ENCODE data around the gene DPEP1. TPM values are rescaled to one million over a fixed set of nuclear protein-coding genes. Genes with fewer than 3 reads are reported as not detected.

DPEP1 gene
- total and polyA plus RNA-seq, 4 donors: 0.14 to 0.83 (median 0.45) TPM

DNA sequence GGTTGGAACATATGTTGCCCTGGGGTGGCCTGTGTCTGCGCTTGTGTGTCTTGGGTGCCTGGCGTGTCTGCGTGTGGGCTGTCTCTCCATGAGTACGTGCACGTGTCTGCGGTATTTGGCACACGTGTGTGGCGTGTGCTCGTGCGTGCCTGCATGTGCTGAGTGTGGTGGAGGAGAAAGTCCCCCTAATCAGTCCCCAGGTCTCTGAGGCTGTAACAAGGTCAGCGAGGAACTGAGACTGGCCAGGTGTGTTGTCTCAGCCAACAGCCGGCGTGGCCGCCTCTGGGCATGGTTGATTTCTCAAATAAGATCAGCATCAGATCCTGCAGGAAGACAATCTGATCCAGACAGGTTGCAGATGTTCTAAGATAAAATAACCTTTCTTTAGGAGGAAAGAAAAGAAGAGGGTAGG is 41.4 kb upstream of the DPEP1 start:
- no peaks in the 10 kb centered on the region for H3K9me3 ChIP-seq (ENCODE audit: control insufficient read depth in 4 of 4, low read length in 3 of 4)
- no peak for TF ChIP-seq HNF4A (conservative IDR thresholded peaks at IDR 0.05)
- peaks cover 0 to 3% (median 0%) of the 10 kb centered on the region in 4 donors for H3K27me3 ChIP-seq (ENCODE audit: control insufficient read depth in 4 of 4, insufficient read depth in 4 of 4, low read length in 3 of 4)
- no peak overlapping the region for H3K27ac ChIP-seq (ENCODE audit: low read depth in 1 of 2, low read length in 2 of 2)
- H3K4me1 ChIP-seq (ENCODE audit: control insufficient read depth in 4 of 4, insufficient read depth in 4 of 4, low read length in 3 of 4): peaks cover 6 to 19% (median 15%) of the 10 kb centered on the region in 4 donors
- no peaks in the 10 kb centered on the region for H3K36me3 ChIP-seq (ENCODE audit: control insufficient read depth in 4 of 4, insufficient read depth in 3 of 4, low read depth in 1 of 4, low read length in 3 of 4)
- DNase-seq (ENCODE audit: low spot score): no peak
- 81% methylated on average over 14 of the region's 14 CpGs for WGBS
- no peak overlapping the region for H3K9ac ChIP-seq (ENCODE audit: low read depth in 1 of 2, low read length in 2 of 2)
- H3K4me3 ChIP-seq (ENCODE audit: low read depth in 1 of 3, low read length in 3 of 3): no peak overlapping the region

DNA sequence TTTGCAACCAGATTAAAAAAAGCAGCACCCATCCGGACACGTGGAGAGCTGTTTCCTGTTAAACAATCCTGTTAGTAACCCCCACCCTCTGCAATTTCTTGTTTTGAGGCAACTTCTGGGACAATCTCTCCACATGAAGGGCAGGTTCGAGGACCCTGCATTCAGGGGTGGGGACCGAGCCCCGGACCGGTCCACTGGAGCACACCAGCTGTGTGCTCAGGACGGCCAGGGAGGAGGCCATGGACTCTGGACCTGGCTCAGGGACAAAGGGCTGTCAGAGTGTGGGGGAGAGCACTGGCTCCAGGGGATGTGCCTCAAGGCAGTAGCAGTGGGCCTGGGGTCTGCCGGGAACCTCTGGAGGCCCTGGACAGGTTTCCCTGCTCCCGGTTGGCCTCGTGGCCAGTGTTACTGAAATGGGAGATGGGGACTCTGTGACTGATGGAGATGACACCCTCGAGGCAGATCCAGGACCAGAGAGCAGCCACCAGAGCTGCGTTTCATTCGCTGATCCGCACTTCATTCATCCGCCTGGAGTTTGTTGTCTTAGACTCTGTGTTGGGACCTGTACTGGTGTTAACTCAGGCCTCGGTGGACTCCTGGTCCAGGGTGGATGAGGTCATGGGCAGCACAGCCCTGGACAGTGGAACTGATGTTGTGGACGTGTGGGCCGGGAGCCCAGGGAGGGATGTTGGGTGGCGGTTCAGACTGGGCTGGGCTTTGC is 40.8 kb upstream of the DPEP1 start:
- Histone ChIP-seq H3K9ac (ENCODE audit: low read depth in 1 of 2, low read length in 2 of 2) (no peak overlapping the region), H3K4me1 (ENCODE audit: control insufficient read depth in 4 of 4, insufficient read depth in 4 of 4, low read length in 3 of 4) (peaks cover 6 to 19% (median 15%) of the 10 kb centered on the region in 4 donors), H3K27me3 (ENCODE audit: control insufficient read depth in 4 of 4, insufficient read depth in 4 of 4, low read length in 3 of 4) (peaks cover 0 to 3% (median 0%) of the 10 kb centered on the region in 4 donors), H3K4me3 (ENCODE audit: low read depth in 1 of 3, low read length in 3 of 3) (no peak overlapping the region), H3K27ac (ENCODE audit: low read depth in 1 of 2, low read length in 2 of 2) (no peak overlapping the region), H3K9me3 (ENCODE audit: control insufficient read depth in 4 of 4, low read length in 3 of 4) (no peaks in the 10 kb centered on the region), H3K36me3 (ENCODE audit: control insufficient read depth in 4 of 4, insufficient read depth in 3 of 4, low read depth in 1 of 4, low read length in 3 of 4) (no peaks in the 10 kb centered on the region)
- 65% methylated on average over 19 of the region's 19 CpGs for WGBS
- no peak for DNase-seq (ENCODE audit: low spot score)
- peak; percentile 79 to 83 for TF ChIP-seq HNF4A (conservative IDR thresholded peaks at IDR 0.05)
- TF ChIP-seq, protein P1, sequence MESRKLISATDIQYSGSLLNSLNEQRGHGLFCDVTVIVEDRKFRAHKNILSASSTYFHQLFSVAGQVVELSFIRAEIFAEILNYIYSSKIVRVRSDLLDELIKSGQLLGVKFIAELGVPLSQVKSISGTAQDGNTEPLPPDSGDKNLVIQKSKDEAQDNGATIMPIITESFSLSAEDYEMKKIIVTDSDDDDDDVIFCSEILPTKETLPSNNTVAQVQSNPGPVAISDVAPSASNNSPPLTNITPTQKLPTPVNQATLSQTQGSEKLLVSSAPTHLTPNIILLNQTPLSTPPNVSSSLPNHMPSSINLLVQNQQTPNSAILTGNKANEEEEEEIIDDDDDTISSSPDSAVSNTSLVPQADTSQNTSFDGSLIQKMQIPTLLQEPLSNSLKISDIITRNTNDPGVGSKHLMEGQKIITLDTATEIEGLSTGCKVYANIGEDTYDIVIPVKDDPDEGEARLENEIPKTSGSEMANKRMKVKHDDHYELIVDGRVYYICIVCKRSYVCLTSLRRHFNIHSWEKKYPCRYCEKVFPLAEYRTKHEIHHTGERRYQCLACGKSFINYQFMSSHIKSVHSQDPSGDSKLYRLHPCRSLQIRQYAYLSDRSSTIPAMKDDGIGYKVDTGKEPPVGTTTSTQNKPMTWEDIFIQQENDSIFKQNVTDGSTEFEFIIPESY (IDR thresholded peaks at IDR 0.05): no peak
- TF ChIP-seq YY1 (IDR thresholded peaks at IDR 0.05): no peak
- no peak for TF ChIP-seq TAF1 (conservative IDR thresholded peaks at IDR 0.05)
- TF ChIP-seq RXRA (IDR thresholded peaks at IDR 0.05): no peak
- peak; percentile 56 for TF ChIP-seq HNF4G (IDR thresholded peaks at IDR 0.05)
- TF ChIP-seq, protein P2, sequence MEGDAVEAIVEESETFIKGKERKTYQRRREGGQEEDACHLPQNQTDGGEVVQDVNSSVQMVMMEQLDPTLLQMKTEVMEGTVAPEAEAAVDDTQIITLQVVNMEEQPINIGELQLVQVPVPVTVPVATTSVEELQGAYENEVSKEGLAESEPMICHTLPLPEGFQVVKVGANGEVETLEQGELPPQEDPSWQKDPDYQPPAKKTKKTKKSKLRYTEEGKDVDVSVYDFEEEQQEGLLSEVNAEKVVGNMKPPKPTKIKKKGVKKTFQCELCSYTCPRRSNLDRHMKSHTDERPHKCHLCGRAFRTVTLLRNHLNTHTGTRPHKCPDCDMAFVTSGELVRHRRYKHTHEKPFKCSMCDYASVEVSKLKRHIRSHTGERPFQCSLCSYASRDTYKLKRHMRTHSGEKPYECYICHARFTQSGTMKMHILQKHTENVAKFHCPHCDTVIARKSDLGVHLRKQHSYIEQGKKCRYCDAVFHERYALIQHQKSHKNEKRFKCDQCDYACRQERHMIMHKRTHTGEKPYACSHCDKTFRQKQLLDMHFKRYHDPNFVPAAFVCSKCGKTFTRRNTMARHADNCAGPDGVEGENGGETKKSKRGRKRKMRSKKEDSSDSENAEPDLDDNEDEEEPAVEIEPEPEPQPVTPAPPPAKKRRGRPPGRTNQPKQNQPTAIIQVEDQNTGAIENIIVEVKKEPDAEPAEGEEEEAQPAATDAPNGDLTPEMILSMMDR (IDR thresholded peaks at IDR 0.05; ENCODE audit: low read depth, low read length, missing input control): no peak
- no peak for TF ChIP-seq JUND (IDR thresholded peaks at IDR 0.05)
- TF ChIP-seq RAD21 (IDR thresholded peaks at IDR 0.05): no peak
- no peak for TF ChIP-seq GABPA (IDR thresholded peaks at IDR 0.05 in 1 of 2, conservative IDR thresholded peaks at IDR 0.05 in 1 of 2)
- TF ChIP-seq SP1 (IDR thresholded peaks at IDR 0.05): peak; percentile 33
- no peak for TF ChIP-seq FOXA1 (IDR thresholded peaks at IDR 0.05)

DNA sequence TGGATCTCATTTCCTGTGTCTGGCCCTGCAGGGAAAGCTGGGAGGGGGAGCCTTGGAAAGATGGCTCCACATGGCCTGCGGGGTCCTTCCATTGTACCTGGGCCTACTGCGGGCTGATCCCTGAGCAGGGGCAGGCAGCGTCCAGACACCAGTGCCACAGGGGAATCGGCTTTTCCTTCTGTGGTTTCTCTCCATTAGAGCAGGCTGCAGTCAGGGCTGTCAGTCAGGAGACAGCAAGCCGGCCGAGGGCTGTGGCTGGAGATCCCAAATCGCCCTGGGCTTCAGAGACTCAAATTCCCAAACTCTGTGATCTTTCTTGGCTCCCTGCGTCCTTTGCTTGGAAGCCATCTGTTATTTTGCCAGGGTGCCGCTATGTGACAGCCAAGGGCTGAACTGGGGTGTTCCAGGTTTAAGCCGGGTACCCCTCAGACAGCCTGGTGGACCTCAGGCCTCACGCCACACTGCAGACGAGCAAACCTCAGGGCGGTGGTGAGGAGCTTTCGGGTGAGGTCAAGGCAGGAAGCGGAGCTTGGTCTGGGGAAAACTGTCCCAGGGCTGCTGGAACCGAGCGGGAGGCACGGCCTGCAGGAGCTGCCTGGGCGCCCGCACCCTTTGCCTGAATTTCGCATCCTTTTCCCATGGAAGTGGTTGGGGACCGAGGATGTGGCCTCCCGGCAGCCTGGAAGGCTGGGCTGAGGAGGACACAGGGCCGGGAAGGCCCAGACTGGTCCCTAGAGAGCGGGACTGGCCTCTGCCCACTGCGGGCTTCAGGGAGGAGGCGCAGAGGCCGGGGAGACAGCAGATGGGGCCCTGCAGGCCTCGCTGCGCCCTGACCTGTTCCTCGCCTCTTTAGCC is 39.4 kb upstream of the DPEP1 start:
- H3K9me3 ChIP-seq (ENCODE audit: control insufficient read depth in 4 of 4, low read length in 3 of 4): no peaks in the 10 kb centered on the region
- no peak for DNase-seq (ENCODE audit: low spot score)
- H3K27ac ChIP-seq (ENCODE audit: low read depth in 1 of 2, low read length in 2 of 2): no peak overlapping the region
- H3K27me3 ChIP-seq (ENCODE audit: control insufficient read depth in 4 of 4, insufficient read depth in 4 of 4, low read length in 3 of 4): peaks cover 0 to 3% (median 0%) of the 10 kb centered on the region in 4 donors
- H3K36me3 ChIP-seq (ENCODE audit: control insufficient read depth in 4 of 4, insufficient read depth in 3 of 4, low read depth in 1 of 4, low read length in 3 of 4): no peaks in the 10 kb centered on the region
- H3K4me1 ChIP-seq (ENCODE audit: control insufficient read depth in 4 of 4, insufficient read depth in 4 of 4, low read length in 3 of 4): peaks cover 6 to 19% (median 15%) of the 10 kb centered on the region in 4 donors
- WGBS: 89% methylated on average over 31 of the region's 31 CpGs
- H3K4me3 ChIP-seq (ENCODE audit: low read depth in 1 of 3, low read length in 3 of 3): no peak overlapping the region
- H3K9ac ChIP-seq (ENCODE audit: low read depth in 1 of 2, low read length in 2 of 2): no peak overlapping the region
- TF ChIP-seq TAF1 (conservative IDR thresholded peaks at IDR 0.05) (no peak), FOXA2 (IDR thresholded peaks at IDR 0.05) (no peak), RAD21 (IDR thresholded peaks at IDR 0.05) (no peak), NR2F2 (IDR thresholded peaks at IDR 0.05) (no peak), GABPA (IDR thresholded peaks at IDR 0.05 in 1 of 2, conservative IDR thresholded peaks at IDR 0.05 in 1 of 2) (no peak), EGR1 (IDR thresholded peaks at IDR 0.05; ENCODE audit: low read depth in 2 of 2) (no peak)
- TF ChIP-seq, protein P3, sequence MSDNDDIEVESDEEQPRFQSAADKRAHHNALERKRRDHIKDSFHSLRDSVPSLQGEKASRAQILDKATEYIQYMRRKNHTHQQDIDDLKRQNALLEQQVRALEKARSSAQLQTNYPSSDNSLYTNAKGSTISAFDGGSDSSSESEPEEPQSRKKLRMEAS (IDR thresholded peaks at IDR 0.05): no peak
- TF ChIP-seq, protein P2 (IDR thresholded peaks at IDR 0.05; ENCODE audit: low read depth, low read length, missing input control): no peak

Data from liver (tissue), 9 donors.